ENCODE measurements around the gene TMEM17. TPM values are rescaled to one million over a fixed set of nuclear protein-coding genes. Genes with fewer than 3 reads are reported as not detected.
"Not testable (repeated sequence)": the region's sequence is repeated elsewhere in the genome, so short reads cannot be mapped to it uniquely, and the experiment has no call there.

The TMEM17 gene
- total RNA-seq, 2 experiments from 2014 or later: 0.24 TPM; not detected in 1

DNA sequence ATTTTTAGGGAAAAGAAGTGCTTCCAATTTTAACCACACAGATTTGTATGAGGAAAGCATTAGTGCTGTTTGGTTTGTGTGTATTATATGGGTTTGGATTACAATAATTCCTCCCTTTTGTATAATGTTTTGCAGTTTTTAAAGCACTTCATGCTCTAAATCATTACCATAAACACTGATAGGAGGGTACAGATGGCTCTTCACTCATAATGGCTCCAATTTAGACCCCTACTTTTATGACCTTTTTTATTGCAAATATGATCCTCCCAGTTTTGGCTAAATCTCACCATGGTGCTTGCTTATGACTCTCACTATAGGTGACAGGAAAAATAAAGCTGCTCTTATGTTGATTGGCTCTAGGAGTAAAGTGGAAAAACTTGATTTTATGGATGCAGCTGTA is 23.8 kb upstream of the TMEM17 start:
- no peak for DNase-seq
- intact Hi-C loops (cut with micrococcal nuclease): no loop called here
- ChIA-PET POLR2A (no interaction called here), CTCF (no interaction called here)
- Mint-ChIP-seq H3K4me3 (no peak overlapping the region), H3K4me1 (ENCODE audit: low read depth) (no peaks in the 10 kb centered on the region), H3K9me3 (peaks cover 16% of the 10 kb centered on the region), H3K27ac (no peak overlapping the region), H3K27me3 (peaks cover 17% of the 10 kb centered on the region), H3K36me3 (no peaks in the 10 kb centered on the region)

DNA sequence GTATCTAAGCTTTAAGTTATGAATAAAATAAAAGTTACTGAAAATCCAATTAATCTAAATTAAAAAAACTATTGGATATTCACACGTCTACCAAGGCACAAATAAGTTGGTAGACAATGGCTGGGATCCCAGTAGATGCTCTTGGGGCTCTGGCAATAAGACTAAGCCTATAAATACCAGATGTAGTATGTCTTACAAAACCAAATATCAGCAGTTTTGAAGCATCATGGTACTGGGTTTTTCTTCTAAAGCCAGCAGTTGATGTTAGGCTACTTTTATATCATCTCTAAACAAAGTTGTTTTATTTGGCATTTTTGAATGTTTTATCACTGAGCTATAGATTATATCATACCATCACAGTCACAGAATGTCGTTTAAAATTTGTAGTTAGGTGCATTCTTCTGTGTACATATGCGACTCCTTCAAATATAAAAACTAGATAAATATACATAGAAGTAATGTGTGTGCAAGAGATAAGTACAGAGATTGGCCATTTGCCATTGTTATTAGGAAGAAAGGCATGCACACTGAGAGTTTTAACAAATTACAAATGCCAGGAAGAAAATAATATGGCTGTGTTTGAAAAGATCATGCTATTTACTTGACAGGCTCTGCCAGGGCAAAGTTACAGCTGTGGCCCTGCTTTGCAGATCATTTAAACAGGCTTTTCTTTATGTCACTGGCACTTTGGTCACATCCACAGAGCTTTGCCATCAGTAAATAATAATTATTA is 21.6 kb upstream of the TMEM17 start:
- Mint-ChIP-seq H3K9me3 (no peaks in the 10 kb centered on the region), H3K27ac (no peak overlapping the region), H3K4me1 (ENCODE audit: low read depth) (no peaks in the 10 kb centered on the region), H3K4me3 (no peak overlapping the region), H3K36me3 (no peaks in the 10 kb centered on the region), H3K27me3 (peaks cover 20% of the 10 kb centered on the region)
- ChIA-PET POLR2A (no interaction called here), CTCF (no interaction called here)
- DNase-seq: no peak
- intact Hi-C loops (cut with micrococcal nuclease): no loop called here

DNA sequence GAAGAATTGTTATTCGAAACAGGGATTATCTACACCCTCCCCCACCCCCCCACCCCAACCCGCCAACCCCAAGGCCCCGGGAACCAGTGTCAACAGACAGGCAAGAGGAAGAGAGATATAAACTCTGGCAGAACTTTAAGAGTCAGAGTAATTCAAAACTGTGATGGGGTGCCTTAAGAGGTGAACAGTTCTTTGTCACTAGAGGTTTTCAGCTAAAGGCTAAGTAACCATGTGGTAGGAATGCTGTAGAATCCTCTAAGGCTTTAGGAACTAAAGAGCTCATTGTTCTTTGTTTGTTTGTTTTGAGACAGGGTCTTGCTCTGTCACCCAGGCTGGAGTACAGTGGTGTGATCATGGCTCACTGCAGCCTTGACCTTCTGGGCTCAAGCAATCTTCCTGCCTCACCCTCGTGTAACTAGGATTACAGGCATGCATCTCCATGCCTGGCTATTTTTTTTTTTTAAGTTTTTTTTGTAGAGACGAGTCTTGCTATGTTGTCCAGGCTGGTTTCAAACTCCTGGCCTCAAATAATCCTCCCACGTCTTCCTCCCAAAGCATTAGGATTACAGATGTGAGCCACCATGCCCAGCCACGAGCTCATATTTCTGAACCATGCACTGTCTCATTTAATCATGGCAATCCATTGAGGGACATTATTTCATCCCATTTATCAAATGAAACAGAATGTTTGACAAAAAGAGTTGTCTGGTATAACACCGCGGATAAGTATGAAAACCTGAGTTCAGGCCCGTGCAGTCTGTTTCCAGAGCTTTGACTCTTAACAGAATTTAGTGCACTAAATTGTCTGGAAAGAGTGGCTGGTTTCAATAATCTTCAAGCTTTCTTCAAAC is 20.8 kb upstream of the TMEM17 start:
- H3K4me3 Mint-ChIP-seq: no peak overlapping the region
- no peak overlapping the region for H3K27ac Mint-ChIP-seq
- peaks cover 18% of the 10 kb centered on the region for H3K27me3 Mint-ChIP-seq
- ChIA-PET CTCF (no interaction called here), POLR2A (no interaction called here)
- H3K4me1 Mint-ChIP-seq (ENCODE audit: low read depth): no peaks in the 10 kb centered on the region
- no peaks in the 10 kb centered on the region for H3K9me3 Mint-ChIP-seq
- no peaks in the 10 kb centered on the region for H3K36me3 Mint-ChIP-seq
- intact Hi-C loops (cut with micrococcal nuclease): no loop called here
- DNase-seq: no peak

DNA sequence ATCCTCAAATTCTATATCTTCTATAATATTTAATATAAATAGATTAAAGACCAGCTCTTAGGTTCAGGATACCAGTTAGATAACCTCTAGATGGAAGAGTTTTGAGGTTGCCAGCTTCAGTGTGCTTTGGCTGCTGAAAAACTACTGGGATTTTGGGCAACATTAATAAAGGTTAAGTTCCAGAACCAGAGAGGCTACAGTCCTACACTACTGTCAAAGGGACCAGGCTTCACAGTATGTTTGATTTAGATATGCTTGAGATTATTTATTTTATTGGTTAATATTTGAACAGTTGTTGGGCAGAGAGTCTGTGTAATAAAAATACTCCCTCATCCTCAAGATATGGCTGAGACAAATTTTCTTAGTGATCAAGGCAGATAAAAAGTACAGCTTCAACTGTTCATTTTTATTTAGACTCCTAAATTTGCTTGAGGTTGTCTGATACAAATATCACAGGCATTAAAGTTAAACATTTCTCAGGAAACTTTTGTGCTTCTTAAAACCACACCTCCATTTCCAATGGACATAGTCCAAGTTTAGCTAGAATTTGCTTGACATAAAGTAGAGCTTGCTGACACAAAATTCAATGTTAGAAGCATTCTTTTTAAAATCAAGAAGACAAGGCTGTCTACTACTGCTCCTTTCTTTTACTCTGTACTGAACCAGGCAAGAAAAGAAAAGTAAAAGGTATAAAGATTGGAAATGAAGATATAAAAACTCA is 19.7 kb upstream of the TMEM17 start:
- DNase-seq: no peak
- no peak overlapping the region for H3K4me3 Mint-ChIP-seq
- POLR2A ChIA-PET: no interaction called here
- H3K27me3 Mint-ChIP-seq: peaks cover 13% of the 10 kb centered on the region
- H3K27ac Mint-ChIP-seq: no peak overlapping the region
- intact Hi-C loops (cut with micrococcal nuclease): no loop called here
- H3K9me3 Mint-ChIP-seq: no peaks in the 10 kb centered on the region
- CTCF ChIA-PET: no interaction called here
- no peaks in the 10 kb centered on the region for H3K4me1 Mint-ChIP-seq (ENCODE audit: low read depth)
- no peaks in the 10 kb centered on the region for H3K36me3 Mint-ChIP-seq

DNA sequence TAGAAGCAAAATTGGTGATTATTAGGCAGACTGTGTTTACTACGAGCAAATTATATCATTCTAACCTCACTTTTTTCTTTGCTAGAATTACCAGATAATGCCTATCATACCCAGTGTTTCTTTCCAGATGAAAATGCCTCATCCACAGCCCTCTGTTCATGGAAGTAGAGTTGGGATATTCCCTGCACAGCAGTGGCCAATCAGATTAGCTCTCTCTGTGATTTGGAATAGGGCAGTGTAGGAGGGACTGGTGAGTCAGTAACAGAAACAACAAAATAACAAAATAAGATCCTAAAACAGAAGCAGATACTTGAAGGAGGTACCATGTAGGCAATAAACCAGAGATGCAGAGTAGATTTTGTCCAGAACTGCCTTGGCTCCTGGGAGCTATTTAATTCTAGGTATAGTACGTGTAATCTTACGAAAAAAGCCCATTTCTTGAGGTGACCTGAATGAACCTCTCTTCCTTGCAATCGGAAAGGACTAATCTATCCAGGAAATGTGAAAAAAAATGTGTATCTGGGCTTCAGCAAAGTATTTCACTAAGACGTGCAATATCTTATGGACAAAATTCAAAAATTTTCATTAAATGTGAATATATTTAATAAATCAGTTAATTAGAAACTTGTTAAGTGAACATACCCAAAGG is 18.4 kb upstream of the TMEM17 start:
- H3K27me3 Mint-ChIP-seq: peaks cover 13% of the 10 kb centered on the region

DNA sequence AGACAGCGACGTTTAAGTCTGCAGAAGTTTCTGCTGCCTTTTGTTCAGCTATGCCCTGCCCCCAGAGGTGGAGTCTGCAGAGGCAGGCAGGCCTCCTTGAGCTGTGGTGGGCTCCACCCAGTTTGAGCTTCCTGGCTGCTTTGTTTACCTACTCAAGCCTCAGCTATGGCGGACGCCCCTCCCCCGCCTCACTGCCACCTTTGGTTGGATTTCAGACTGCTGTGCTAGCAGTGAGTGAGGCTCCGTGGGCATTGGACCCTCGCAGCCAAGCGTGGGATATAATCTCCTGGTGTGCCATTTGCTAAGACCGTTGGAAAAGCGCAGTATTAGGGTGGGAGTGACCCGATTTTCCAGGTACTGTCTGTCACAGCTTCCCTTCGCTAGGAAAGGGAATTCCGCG is 15.1 kb upstream of the TMEM17 start:
- DNase-seq; H3K4me3 Mint-ChIP-seq; H3K36me3 Mint-ChIP-seq; CTCF ChIA-PET; intact Hi-C loops (cut with micrococcal nuclease); H3K4me1 Mint-ChIP-seq (ENCODE audit: low read depth); POLR2A ChIA-PET; H3K27ac Mint-ChIP-seq; H3K9me3 Mint-ChIP-seq: not testable (repeated sequence)
- peaks cover 13% of the 10 kb centered on the region for H3K27me3 Mint-ChIP-seq

More for the DNA sequence above, 18.4 kb upstream of the TMEM17 start:
- CTCF ChIA-PET: no interaction called here
- intact Hi-C loops (cut with micrococcal nuclease): no loop called here
- POLR2A ChIA-PET: no interaction called here
- Mint-ChIP-seq H3K4me1 (ENCODE audit: low read depth) (no peaks in the 10 kb centered on the region), H3K36me3 (no peaks in the 10 kb centered on the region), H3K27ac (no peak overlapping the region), H3K4me3 (no peak overlapping the region), H3K9me3 (no peaks in the 10 kb centered on the region)
- no peak for DNase-seq

DNA sequence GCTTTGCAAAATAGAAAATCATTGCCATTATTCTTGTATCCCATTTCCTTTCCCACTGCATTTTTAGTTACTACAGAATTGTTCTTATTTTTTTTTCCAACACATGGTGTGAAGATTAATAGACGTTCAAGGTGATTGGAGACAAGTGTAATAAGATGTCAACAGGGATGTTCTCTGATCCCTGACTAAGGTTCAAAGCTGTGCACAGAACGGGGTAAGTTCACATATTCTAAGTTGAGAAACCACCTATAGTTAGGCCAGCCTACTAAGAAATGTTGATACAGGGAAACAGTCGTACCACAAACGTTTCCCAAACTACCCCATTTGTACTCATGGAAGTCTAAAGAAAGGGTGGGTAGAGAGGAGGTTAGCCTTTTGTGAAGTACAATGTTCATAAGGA is 6.4 kb upstream of the TMEM17 start:
- POLR2A ChIA-PET: no interaction called here
- CTCF ChIA-PET: interaction anchor here (0.6 kb wide), 1 partner anchor 164 kb away, joined by 4 read pairs; no protein-coding TSS in a partner anchor

DNA sequence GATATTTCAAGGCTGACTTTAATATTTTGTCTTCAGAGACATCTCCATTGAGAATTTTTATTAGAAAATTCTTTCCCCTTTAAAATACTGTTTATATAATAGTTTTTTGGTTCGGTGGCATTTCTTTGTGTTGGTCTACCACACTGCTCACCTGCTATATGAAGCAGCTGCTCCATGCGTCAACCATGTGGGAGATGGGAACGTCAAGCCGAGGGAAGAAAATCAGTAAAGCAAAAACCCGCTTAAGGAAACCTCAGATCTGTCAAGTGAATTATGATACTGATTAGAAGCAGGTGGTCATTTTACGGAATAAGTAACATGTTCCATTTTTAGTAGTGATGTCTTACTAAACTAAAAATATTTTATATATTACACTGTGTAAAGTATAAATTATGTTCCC is 5.6 kb upstream of the TMEM17 start:
- ChIA-PET CTCF (no interaction called here), POLR2A (no interaction called here)
- no peak for DNase-seq
- intact Hi-C loops (cut with micrococcal nuclease): no loop called here
- H3K9me3 Mint-ChIP-seq: peaks cover under 1% of the 10 kb centered on the region
- H3K4me3 Mint-ChIP-seq: no peak overlapping the region
- H3K4me1 Mint-ChIP-seq (ENCODE audit: low read depth): no peaks in the 10 kb centered on the region
- H3K27me3 Mint-ChIP-seq: peaks cover 21% of the 10 kb centered on the region
- H3K36me3 Mint-ChIP-seq: no peaks in the 10 kb centered on the region
- H3K27ac Mint-ChIP-seq: no peak overlapping the region

More for the DNA sequence above, 6.4 kb upstream of the TMEM17 start:
- intact Hi-C loops (cut with micrococcal nuclease): no loop called here
- Mint-ChIP-seq H3K27ac (no peak overlapping the region), H3K36me3 (no peaks in the 10 kb centered on the region), H3K9me3 (peaks cover 7% of the 10 kb centered on the region), H3K4me3 (no peak overlapping the region), H3K27me3 (peaks cover 24% of the 10 kb centered on the region), H3K4me1 (ENCODE audit: low read depth) (no peaks in the 10 kb centered on the region)
- no peak for DNase-seq

DNA sequence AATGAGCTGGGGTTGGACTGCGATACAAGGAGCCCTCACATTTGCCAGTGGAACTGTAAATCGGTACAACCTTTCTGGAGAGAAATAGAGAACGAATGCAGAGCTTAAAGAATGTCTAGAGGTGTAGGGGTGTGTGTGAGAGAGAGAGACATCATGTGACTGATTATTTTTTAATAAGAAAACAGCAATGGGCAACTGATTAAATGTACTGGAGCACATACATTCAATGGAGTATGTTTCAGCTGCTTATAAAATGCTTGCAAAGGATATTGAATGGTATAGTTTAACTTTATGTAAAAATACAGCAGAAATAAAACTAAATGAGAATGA is 391 bp upstream of the TMEM17 start:
- no peak for DNase-seq
- intact Hi-C loops (cut with micrococcal nuclease): loop anchor here (5.0 kb wide), 1 partner anchor 201 kb away; the partner anchor contains the start of gene EHBP1
- peaks cover 2% of the 10 kb centered on the region for H3K36me3 Mint-ChIP-seq
- H3K27ac Mint-ChIP-seq: no peak overlapping the region
- H3K27me3 Mint-ChIP-seq: peaks cover 19% of the 10 kb centered on the region
- H3K4me1 Mint-ChIP-seq (ENCODE audit: low read depth): peaks cover 7% of the 10 kb centered on the region
- H3K9me3 Mint-ChIP-seq: no peaks in the 10 kb centered on the region
- H3K4me3 Mint-ChIP-seq: peak overlapping the region; percentile 73
- CTCF ChIA-PET: interaction anchor here (1.8 kb wide), 1 partner anchor 49 kb away, joined by 6 read pairs; no protein-coding TSS in a partner anchor
- POLR2A ChIA-PET: interaction anchor here (0.5 to 1.4 kb wide), 2 partner anchors 8 to 1082 kb away, joined by 3 to 4 read pairs; partner anchors contain the start of genes MDH1 and WDPCP

DNA sequence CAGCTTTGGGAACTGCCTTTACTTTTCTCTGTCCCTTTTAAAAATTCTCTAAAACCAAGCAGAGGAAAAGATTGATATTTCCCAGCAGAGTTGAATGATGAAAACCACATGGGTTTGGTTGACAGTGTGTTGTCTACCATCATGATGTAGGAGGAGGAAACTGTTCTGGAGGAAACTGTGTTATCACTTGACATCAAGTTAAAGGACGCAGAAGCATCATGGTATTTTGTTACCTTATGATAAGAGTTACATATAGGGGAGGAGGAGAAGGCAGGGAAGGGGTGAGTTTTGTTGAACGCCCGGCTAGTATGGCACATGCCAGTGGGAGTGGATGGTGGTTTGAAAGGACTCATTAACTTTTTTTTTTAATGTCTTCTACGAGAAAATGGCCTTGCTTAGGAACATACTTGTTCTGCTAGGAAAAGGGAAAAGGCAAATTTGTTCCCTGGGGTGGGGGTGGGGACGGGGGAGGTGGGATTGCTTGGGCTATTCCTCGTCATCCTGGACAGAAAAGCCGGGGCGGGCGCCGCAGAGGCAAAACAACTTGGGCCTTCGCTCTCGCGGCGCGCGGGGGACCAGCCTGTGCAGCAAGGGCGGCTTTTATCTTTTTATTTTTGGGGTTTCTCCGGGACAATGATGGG is 766 bp downstream of the TMEM17 start:
- ChIA-PET POLR2A (interaction anchor here (1.4 kb wide), 1 partner anchor 1083 kb away, joined by 4 read pairs; the partner anchor contains the start of genes MDH1 and WDPCP), CTCF (interaction anchor here (1.8 kb wide), 1 partner anchor 48 kb away, joined by 6 read pairs; no protein-coding TSS in a partner anchor)
- no peak overlapping the region for H3K27ac Mint-ChIP-seq
- peaks cover 19% of the 10 kb centered on the region for H3K27me3 Mint-ChIP-seq
- no peaks in the 10 kb centered on the region for H3K9me3 Mint-ChIP-seq
- peaks cover 7% of the 10 kb centered on the region for H3K4me1 Mint-ChIP-seq (ENCODE audit: low read depth)
- intact Hi-C loops (cut with micrococcal nuclease): loop anchor here (5.0 kb wide), 1 partner anchor 202 kb away; the partner anchor contains the start of gene EHBP1
- DNase-seq: no peak
- H3K36me3 Mint-ChIP-seq: peaks cover 2% of the 10 kb centered on the region
- peak overlapping the region; percentile 73 for H3K4me3 Mint-ChIP-seq

DNA sequence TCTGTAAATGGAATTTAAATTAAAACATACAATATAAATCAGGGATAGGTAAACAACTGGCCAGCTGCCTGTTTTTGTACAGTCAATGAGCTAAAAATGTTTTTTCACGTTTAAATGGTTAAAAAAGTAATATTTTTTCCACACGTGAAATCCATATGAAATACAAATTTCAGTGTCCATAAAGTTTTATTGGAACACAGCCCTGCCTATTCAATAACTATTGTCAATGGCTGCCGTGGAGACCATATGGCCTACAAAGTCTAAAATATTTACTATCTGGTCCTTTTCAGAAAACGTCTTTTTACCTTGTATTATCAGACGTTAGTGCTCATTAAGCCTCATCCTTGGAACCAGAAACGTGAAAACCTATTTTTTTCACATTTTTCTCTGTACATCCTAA is 1.3 kb downstream of the TMEM17 start:
- H3K36me3 Mint-ChIP-seq: peaks cover 2% of the 10 kb centered on the region
- no peak overlapping the region for H3K27ac Mint-ChIP-seq
- POLR2A ChIA-PET: no interaction called here
- CTCF ChIA-PET: interaction anchor here (0.9 to 1.3 kb wide), 2 partner anchors 47 kb away, joined by 3 read pairs; no protein-coding TSS in a partner anchor
- no peaks in the 10 kb centered on the region for H3K9me3 Mint-ChIP-seq
- H3K27me3 Mint-ChIP-seq: peaks cover 19% of the 10 kb centered on the region
- H3K4me1 Mint-ChIP-seq (ENCODE audit: low read depth): peaks cover 7% of the 10 kb centered on the region
- no peak overlapping the region for H3K4me3 Mint-ChIP-seq
- DNase-seq: no peak
- intact Hi-C loops (cut with micrococcal nuclease): loop anchor here (5.0 kb wide), 1 partner anchor 203 kb away; the partner anchor contains the start of gene EHBP1
